CD4-positive, alpha-beta T cell treated with Interferon gamma for 1 hour (primary cell): ENCODE measurements around the gene AFG3L2.
"Not testable (repeated sequence)": the region's sequence is repeated elsewhere in the genome, so short reads cannot be mapped to it uniquely, and the experiment has no call there.

Experiments used
- DNase-seq: peaks from one replicate; pipeline ENCODE4 v3.0.0-alpha.2; 2020

AFG3L2 gene

GRCh38 chr18:12394428-12394827, 17.4 kb upstream of the AFG3L2 start:
- peak; percentile 14 for DNase-seq

- DNase-seq = no peak
Measured at GRCh38 chr18:12393998-12394397, 17.0 kb upstream of the AFG3L2 start.

DNA sequence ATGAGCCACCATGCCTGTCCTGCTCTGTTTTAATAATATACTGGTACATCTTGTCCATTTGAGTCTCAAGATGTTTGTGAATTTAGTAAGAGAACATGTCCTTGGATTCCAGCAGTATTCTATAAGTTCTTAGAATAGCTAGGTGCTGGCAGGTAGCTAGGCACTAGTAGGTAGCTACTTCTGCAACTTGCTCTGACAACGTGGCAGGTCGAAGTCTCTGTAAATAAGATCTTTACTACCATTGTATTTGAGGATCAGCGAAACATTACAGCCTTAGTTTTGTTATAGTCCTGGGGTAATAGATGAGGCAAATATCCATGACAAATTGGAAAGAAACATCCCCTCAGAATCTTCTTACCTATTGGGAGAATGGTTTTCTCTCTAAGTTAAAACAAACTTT, 16.5 kb upstream of the AFG3L2 start:
- no peak for DNase-seq

- peak; percentile 34 for DNase-seq
Measured at GRCh38 chr18:12391487-12392165, 14.6 kb upstream of the AFG3L2 start.

- DNase-seq = no peak
Measured at GRCh38 chr18:12388442-12388841, 11.4 kb upstream of the AFG3L2 start.

DNA sequence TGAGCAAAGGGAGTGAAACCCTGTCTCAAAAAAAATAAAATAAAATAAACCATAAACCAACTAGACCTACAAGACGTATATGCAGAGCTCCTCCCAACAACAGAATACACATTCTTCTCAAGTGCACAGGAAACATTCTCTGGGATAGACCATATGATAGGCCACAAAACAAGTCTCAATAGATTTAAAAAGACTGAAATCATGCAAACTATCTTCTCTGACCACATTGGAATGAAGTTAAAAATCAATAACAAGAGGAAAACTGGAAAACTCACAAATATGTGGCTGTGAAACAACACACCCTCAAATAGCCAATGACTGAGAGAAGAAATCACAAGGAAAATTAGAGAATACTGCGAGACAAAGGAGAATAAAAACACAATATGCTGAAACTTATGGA, 7.2 kb upstream of the AFG3L2 start:
- DNase-seq = no peak

- DNase-seq = not testable (repeated sequence)
Measured at GRCh38 chr18:12383759-12384158, 6.7 kb upstream of the AFG3L2 start.

GRCh38 chr18:12382221-12382814, 5.3 kb upstream of the AFG3L2 start:
- DNase-seq = not testable (repeated sequence)

GRCh38 chr18:12378198-12378558, 1.2 kb upstream of the AFG3L2 start:
- not testable (repeated sequence) for DNase-seq

GRCh38 chr18:12377556-12378197, 650 bp upstream of the AFG3L2 start:
- no peak for DNase-seq

GRCh38 chr18:12376034-12376753, 833 bp downstream of the AFG3L2 start:
- no peak for DNase-seq

DNA sequence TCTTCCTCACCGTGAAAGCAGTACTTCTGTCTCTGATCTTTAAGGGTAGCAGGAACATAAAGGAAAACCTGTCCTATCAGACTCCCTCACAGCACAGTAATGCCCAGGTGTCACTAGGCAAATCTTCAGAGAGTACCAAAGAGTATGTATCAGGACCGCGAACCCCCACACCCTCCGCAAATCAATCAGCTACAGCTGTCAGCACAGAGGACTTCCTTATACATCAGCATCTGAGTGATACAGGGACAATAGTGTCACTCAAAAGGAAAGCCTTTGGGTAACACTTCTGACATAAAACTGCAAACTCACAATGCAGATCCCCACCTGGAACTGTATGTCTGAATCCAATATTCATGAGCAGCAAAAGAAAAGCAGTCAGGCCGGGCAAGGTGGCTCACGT, 2.6 kb downstream of the AFG3L2 start:
- no peak for DNase-seq

DNA sequence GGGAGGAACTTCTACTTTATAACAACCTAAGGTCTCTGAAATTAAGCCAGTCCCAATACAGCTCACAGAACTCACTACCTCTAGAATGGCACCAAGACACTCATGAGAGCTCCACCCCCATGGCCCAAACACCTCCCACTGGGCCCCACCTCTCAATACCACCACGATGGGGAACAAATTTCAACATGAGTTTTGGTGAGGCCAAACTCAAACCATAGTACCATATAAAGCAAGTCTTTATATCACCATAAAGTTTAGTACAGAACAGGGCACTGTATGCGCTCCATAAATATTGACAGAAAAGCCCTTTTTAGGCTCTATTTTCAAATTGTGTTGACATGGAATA, 3.3 kb downstream of the AFG3L2 start:
- DNase-seq = no peak

- no peak for DNase-seq
Measured at GRCh38 chr18:12373116-12373770, 3.8 kb downstream of the AFG3L2 start.

DNA sequence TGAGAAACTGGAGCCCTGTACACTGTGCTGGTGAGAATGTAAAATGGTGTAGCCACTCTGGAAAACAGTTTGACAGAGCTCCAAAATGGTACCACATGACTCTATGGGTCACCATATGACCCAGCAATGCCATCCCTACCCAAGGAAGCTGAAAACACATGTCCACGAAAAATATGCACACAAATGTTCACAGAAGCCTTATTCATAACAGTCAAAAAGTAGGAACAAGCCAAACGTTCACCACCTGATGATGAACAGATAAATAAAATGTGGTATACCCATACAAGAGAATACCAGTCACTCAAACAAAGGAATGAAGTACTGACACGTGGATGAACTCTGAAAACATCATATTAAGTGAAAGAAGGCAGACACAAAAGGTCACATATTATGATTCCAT, 4.6 kb downstream of the AFG3L2 start:
- DNase-seq = no peak

GRCh38 chr18:12371590-12371989, 5.4 kb downstream of the AFG3L2 start:
- no peak for DNase-seq

DNA sequence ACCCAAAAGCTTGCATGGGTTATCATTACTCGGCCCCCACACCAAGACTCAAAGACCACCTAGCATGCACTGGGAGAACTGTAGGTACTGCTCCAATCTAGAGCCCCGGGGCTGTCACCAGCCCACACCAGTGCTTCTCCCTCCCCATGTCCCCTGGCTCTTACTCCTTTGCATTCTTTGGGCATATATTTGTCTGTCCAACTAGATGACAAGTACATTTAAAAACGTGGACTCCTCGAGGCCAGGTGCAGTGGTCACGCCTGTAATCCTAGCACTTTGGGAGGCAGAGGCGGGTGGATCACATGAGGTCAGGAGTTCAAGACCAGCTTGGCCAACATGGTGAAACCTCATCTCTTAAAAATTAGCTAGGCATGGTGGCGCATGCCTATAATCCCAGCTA, 7.8 kb downstream of the AFG3L2 start:
- DNase-seq = no peak

- no peak for DNase-seq
Measured at GRCh38 chr18:12366784-12367183, 10.2 kb downstream of the AFG3L2 start.

GRCh38 chr18:12366379-12366778, 10.6 kb downstream of the AFG3L2 start:
- no peak for DNase-seq

- DNase-seq = no peak
Measured at GRCh38 chr18:12362473-12363174, 14.4 kb downstream of the AFG3L2 start.

DNA sequence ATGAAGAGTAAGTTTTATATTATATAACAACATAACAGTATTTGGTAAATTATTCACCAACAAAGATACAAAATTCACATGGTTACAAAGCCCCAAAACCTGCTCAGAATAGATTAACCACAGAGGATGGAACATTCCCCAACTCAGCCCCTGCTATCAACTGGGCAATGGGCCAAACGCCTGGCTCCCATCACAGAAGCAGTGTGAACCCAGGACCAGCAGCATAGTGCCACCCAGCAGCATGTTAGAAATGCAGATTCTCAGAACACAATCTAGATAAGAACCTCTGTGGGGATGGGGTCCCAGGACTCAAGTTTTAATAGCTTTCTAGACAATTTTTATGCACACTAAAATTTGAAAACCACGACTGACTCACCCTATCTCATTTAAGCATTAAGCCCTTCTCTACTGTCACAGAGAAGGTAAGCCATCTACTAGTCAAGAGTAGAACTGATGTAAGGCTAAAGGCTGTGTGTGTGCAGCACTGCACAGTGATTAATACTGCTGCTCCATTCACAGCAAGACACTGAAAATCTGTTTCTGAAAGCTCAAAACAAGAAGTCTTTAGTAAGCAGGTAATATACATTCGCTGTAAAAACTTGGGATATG, 15.2 kb downstream of the AFG3L2 start:
- DNase-seq = no peak

DNA sequence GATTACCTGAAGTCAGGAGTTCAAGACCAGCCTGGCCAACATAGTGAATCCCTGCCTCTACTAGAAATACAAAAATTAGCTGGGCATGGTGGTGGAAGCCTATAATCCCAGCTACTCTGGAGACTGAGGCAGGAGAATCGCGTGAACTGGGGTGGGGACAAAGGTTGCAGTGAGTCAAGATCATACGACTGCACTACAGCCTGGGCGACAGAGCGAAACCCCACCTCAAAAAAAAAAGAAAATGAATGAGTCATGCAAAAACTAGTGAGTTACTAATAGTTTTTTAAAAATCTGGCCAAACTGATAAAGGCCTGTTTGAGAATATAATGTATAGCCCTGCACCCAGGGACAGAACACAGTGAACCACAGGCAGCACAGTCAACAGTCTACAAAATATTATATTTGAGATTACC, 17.5 kb downstream of the AFG3L2 start:
- no peak for DNase-seq
